Stomach smooth muscle (tissue), 2 donors: Measurements from ENCODE around the gene CAPRIN2.

Experiments
- H3K27ac ChIP-seq: one replicate; pipeline ENCODE4 v1.7.0; 2013; ENCODE audit warnings: mild to moderate bottlenecking, low read length, inconsistent platforms
- H3K27me3 ChIP-seq, 2 donors: one replicate each; pipeline ENCODE4 v1.7.0; 2013; ENCODE audit warnings: low read length in 2 of 2; ENCODE audit not compliant: insufficient read depth in 2 of 2, control insufficient read depth in 1 of 2
- H3K36me3 ChIP-seq, 2 donors: one replicate each; pipeline ENCODE4 v1.7.0; 2013; ENCODE audit warnings: low read length in 2 of 2; ENCODE audit not compliant: control insufficient read depth in 2 of 2, insufficient read depth in 2 of 2
- H3K4me1 ChIP-seq: one replicate; pipeline ENCODE4 v1.7.0; 2013; ENCODE audit warnings: low read length; ENCODE audit not compliant: control insufficient read depth, insufficient read depth
- H3K4me3 ChIP-seq, 2 donors: one replicate each; pipeline ENCODE4 v1.7.0; 2013; ENCODE audit warnings: low read length in 2 of 2
- H3K9ac ChIP-seq, 2 donors: one replicate each; pipeline ENCODE4 v1.7.0; 2013; ENCODE audit warnings: low read length in 2 of 2, mild to moderate bottlenecking in 1 of 2
- H3K9me3 ChIP-seq, 2 donors: one replicate each; pipeline ENCODE4 v1.7.0; 2013; ENCODE audit warnings: low read length in 2 of 2; ENCODE audit not compliant: control insufficient read depth in 2 of 2
- donor health status: healthy.
- donor health status: Pancreatic carcinoma.

Gene CAPRIN2

GRCh38 chr12:30792085-30792484 lies 37.3 kb upstream of the CAPRIN2 start:
- Histone ChIP-seq H3K4me3 (no peak overlapping the region), H3K27me3 (peaks cover 4 to 9% of the 10 kb centered on the region in 2 donors), H3K27ac (no peak overlapping the region), H3K4me1 (peaks cover 11% of the 10 kb centered on the region), H3K36me3 (no peaks in the 10 kb centered on the region), H3K9ac (no peak overlapping the region), H3K9me3 (no peaks in the 10 kb centered on the region)

DNA sequence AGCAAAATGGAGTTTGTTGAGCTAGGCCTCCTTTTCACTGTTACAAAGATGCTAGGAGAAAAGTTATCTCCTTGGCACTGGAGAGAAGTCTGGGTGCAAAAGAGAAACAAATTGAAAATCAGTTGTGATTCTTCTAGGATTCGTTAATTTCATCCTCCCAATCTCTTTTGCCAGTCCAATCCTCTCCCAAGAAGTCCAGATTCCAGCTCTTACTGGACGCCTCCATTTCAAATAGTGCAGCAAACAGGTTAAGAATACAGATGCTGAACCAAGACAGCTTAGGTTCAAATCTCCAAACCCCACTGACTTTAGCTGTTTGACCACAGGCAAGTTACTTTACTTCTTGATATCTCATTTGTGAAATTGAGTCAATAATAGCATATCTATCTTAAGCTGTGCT lies 34.0 kb upstream of the CAPRIN2 start:
- no peaks in the 10 kb centered on the region for H3K9me3 ChIP-seq
- no peak overlapping the region for H3K27ac ChIP-seq
- H3K9ac ChIP-seq = no peak overlapping the region
- no peaks in the 10 kb centered on the region for H3K4me1 ChIP-seq
- H3K4me3 ChIP-seq = no peak overlapping the region
- H3K27me3 ChIP-seq = no peaks in the 10 kb centered on the region
- no peaks in the 10 kb centered on the region for H3K36me3 ChIP-seq

GRCh38 chr12:30785630-30786029 lies 30.9 kb upstream of the CAPRIN2 start:
- Histone ChIP-seq H3K4me1 (no peaks in the 10 kb centered on the region), H3K27ac (no peak overlapping the region), H3K4me3 (no peak overlapping the region), H3K9me3 (no peaks in the 10 kb centered on the region), H3K36me3 (no peaks in the 10 kb centered on the region), H3K27me3 (no peaks in the 10 kb centered on the region), H3K9ac (no peak overlapping the region)

DNA sequence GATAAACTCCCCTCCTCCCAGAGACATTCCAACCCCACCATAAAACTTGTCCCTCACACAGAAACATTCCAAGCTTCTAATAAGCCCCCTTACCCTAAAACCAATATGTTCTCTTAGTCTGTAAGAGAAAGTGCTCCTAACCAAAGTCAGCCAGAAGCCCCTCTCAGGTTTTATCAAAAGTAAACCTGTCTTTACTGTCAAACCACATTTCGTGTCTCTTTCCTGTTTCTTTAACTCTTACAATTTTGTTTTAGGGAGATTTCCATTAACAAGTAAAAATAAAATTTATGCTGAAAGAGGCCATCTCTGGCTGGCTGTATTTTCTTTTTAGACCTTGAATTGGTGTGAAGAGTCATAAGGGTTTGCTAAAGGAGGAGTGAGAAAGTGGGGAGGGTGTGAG lies 29.8 kb upstream of the CAPRIN2 start:
- Histone ChIP-seq H3K9ac (no peak overlapping the region), H3K27ac (no peak overlapping the region)

GRCh38 chr12:30783946-30784345 lies 29.2 kb upstream of the CAPRIN2 start:
- Histone ChIP-seq H3K36me3 (no peaks in the 10 kb centered on the region), H3K9ac (no peak overlapping the region), H3K4me1 (no peaks in the 10 kb centered on the region), H3K27ac (no peak overlapping the region), H3K4me3 (no peak overlapping the region), H3K9me3 (no peaks in the 10 kb centered on the region), H3K27me3 (no peaks in the 10 kb centered on the region)

More for the DNA sequence above, 29.8 kb upstream of the CAPRIN2 start:
- Histone ChIP-seq H3K4me3 (no peak overlapping the region), H3K36me3 (no peaks in the 10 kb centered on the region), H3K9me3 (no peaks in the 10 kb centered on the region), H3K4me1 (no peaks in the 10 kb centered on the region), H3K27me3 (no peaks in the 10 kb centered on the region)

DNA sequence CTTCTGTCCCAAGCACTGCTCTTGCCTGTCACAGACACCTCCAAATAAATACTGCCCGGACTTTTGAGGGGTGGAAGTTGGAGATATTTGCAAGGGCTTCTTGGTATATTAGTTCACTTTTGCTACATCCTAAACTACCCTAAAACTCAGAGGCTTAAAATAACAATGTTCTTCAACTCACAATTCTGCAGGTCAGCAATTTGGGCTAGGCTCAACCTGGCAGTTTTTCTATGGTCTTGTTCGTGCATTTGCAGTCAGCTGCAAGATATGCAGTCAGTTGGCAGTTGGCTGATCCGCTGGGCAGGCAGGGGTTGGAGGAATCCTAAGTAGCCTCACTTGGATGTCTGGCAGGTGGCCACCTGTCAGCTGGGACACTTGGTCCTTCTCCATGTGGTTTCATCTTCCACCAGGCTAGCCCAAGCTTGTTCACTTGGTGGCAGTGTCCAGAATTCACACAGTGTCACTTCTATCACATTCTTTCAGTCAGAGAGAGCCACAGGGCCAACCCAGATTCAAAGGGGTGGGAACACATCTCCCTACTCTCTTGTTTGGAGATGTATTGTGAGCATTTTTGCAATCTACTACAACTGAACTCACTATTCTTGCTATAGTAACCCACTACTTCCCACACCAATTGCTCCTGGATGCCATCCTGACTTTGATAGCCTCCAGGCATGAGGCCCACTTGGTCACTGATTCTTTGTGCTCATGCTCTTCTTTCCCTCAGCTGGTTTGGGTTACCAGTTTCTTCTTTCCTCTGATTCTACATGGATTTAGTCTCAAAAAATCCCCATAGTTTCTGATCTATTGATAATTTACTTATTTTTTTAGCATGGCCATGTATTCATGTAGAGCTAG lies 27.8 kb upstream of the CAPRIN2 start:
- H3K27me3 ChIP-seq = no peaks in the 10 kb centered on the region

GRCh38 chr12:30779578-30779977 lies 24.8 kb upstream of the CAPRIN2 start:
- no peaks in the 10 kb centered on the region for H3K9me3 ChIP-seq
- no peak overlapping the region for H3K9ac ChIP-seq
- no peaks in the 10 kb centered on the region for H3K27me3 ChIP-seq
- H3K36me3 ChIP-seq = no peaks in the 10 kb centered on the region
- H3K4me1 ChIP-seq = no peaks in the 10 kb centered on the region
- H3K27ac ChIP-seq = no peak overlapping the region
- H3K4me3 ChIP-seq = no peak overlapping the region

More for the DNA sequence above, 27.8 kb upstream of the CAPRIN2 start:
- no peaks in the 10 kb centered on the region for H3K36me3 ChIP-seq
- no peak overlapping the region for H3K9ac ChIP-seq
- H3K27ac ChIP-seq = no peak overlapping the region
- no peaks in the 10 kb centered on the region for H3K4me1 ChIP-seq
- no peaks in the 10 kb centered on the region for H3K9me3 ChIP-seq
- no peak overlapping the region for H3K4me3 ChIP-seq

GRCh38 chr12:30779178-30779577 lies 24.4 kb upstream of the CAPRIN2 start:
- Histone ChIP-seq H3K4me1 (no peaks in the 10 kb centered on the region), H3K9ac (no peak overlapping the region), H3K9me3 (no peaks in the 10 kb centered on the region), H3K4me3 (no peak overlapping the region), H3K36me3 (no peaks in the 10 kb centered on the region), H3K27me3 (no peaks in the 10 kb centered on the region), H3K27ac (no peak overlapping the region)

- no peaks in the 10 kb centered on the region for H3K9me3 ChIP-seq
- H3K27me3 ChIP-seq = no peaks in the 10 kb centered on the region
- no peak overlapping the region for H3K27ac ChIP-seq
Observed at GRCh38 chr12:30774599-30774998, 19.8 kb upstream of the CAPRIN2 start.

GRCh38 chr12:30769802-30770201 lies 15.1 kb upstream of the CAPRIN2 start:
- H3K4me1 ChIP-seq = no peaks in the 10 kb centered on the region
- H3K27me3 ChIP-seq = no peaks in the 10 kb centered on the region
- H3K4me3 ChIP-seq = no peak overlapping the region
- no peak overlapping the region for H3K9ac ChIP-seq
- H3K9me3 ChIP-seq = no peaks in the 10 kb centered on the region
- H3K27ac ChIP-seq = no peak overlapping the region
- H3K36me3 ChIP-seq = no peaks in the 10 kb centered on the region

More at GRCh38 chr12:30774599-30774998, 19.8 kb upstream of the CAPRIN2 start:
- Histone ChIP-seq H3K4me1 (no peaks in the 10 kb centered on the region), H3K4me3 (no peak overlapping the region), H3K9ac (no peak overlapping the region), H3K36me3 (no peaks in the 10 kb centered on the region)

DNA sequence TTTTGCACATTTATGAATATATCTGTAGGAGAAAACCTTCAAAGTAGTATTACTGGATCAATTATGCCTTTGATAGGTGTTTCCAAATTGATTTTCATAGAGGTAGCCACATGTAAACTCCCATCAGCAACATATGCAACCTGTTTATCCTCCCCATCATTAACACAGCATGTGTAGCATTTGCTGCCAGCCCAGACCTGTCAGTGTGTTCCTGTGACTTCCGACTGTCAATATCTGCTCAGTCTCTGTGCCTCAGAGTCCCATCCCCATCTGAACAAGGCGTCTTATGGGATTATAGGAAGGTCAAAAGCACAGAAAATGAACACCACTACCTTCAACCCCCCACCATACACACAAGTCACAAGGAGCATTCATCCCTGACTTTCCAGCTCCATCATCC lies 9.5 kb upstream of the CAPRIN2 start:
- no peak overlapping the region for H3K27ac ChIP-seq
- no peak overlapping the region for H3K9ac ChIP-seq
- no peaks in the 10 kb centered on the region for H3K36me3 ChIP-seq

More for the DNA sequence above, 9.5 kb upstream of the CAPRIN2 start:
- Histone ChIP-seq H3K9me3 (no peaks in the 10 kb centered on the region), H3K27me3 (no peaks in the 10 kb centered on the region), H3K4me3 (no peak overlapping the region), H3K4me1 (no peaks in the 10 kb centered on the region)
